ENCODE measurements around the gene USF2. TPM values are rescaled to one million over a fixed set of nuclear protein-coding genes. Genes with fewer than 3 reads are reported as not detected.

USF2 gene
- total RNA-seq, 4 donors from 2014 or later, result 42.4 to 121 (median 99.2) TPM

DNA sequence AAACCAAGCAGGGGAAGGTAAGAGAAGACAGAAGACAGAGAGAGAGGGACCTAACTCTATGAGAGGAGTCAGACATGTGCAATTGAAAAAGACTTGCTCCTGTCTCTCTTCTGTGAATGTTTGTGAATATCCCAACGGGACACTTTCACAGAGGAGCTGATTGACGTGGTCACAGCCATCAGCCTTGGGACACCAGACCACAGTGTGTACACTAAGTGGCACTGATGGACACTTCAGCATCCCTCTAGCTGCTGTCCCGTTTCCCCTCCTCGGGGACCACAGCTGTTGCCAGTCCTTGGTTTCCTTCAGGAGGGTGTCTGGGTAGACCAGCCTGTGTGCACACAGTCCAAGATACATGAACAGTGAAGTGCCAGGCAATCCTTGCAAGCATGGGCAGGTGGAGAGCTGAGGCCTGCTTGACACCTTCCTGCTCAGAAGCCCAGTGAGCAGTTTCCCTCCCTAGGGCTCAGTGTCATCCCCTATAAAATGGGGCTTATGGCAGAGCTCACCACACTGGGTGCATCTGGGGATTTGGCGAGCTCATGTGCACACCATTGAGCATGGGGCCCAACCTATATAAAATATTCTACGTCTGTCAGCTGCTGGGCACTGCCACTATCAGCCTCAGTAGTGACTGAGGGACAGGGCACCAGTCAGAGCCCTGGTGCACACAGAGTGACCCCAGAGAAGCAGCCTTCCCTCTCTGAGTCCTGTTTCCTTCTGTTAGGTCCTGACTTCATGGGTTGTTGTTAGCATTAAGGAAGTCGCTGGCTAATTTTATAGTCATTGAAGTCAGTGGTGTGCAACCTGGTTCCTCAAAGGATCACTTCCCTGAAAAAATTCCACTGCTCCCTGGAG, 4.3 kb upstream of the USF2 start:
- TF ChIP-seq, protein P1, sequence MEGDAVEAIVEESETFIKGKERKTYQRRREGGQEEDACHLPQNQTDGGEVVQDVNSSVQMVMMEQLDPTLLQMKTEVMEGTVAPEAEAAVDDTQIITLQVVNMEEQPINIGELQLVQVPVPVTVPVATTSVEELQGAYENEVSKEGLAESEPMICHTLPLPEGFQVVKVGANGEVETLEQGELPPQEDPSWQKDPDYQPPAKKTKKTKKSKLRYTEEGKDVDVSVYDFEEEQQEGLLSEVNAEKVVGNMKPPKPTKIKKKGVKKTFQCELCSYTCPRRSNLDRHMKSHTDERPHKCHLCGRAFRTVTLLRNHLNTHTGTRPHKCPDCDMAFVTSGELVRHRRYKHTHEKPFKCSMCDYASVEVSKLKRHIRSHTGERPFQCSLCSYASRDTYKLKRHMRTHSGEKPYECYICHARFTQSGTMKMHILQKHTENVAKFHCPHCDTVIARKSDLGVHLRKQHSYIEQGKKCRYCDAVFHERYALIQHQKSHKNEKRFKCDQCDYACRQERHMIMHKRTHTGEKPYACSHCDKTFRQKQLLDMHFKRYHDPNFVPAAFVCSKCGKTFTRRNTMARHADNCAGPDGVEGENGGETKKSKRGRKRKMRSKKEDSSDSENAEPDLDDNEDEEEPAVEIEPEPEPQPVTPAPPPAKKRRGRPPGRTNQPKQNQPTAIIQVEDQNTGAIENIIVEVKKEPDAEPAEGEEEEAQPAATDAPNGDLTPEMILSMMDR (IDR thresholded peaks at IDR 0.05; ENCODE audit: low read depth), result no peak

DNA sequence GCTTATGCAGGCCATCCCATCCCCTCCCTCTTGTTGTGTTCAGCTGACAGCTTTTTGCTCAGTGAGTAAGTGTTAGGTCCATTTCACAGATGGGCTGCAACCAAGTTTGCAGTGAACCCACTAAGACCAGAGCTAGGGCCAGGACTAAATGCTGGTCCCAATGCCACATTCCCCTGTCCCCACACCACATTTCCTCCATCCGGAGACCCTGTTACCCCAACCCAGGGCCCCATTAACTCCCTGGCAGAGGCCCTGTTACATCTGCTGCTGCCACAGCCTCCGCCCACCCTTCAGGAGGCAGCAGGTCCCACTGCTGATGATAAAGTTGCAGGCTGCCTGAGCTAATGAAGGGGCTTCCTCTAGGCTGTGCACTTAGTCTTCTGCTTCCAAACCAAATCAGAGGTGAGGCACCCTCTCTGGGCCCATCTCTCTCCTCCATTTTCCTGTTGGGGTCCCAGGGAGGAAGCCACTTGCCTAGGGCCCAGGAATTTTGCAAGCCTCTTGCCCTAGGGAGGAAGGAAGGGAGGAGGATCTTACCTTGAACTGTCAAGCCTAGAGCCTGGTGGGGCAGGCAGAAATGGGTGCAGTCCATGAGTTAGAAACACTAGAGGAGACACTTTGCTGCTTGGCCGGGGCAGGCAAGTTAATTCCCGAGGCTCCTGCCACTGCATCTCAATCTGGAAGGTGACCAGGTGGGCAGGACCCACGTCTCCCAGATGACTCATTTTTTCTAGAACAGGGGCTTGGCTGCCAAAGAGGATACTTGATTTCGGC, 3.4 kb upstream of the USF2 start:
- TF ChIP-seq, protein P1 (IDR thresholded peaks at IDR 0.05; ENCODE audit: low read depth), result no peak

DNA sequence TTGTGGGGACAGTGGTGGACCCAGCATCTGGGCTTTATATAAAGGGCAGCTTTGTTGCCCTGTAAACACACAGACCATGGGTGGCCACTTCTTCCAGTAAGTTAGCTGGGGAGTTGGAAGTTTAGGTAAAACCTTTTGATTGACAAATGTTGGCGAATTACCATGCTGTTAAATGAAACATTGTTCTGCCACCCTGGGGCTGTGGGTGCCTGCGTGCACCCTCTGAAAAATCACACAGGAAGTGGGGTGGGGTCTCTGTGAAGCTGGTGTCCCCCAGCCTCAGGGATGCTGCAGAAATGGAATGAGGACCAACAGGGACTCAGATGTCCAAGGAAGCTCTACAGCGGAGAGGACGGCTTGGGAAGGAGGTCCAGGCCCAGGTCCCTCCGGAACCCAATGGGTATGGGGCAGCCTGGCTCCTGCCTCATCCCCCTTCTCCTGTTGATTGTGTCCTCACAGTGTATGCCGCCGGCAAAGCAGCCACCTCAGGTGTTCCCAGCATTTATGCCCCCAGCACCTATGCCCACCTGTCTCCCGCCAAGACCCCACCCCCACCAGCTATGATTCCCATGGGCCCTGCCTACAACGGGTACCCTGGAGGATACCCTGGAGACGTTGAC, 2.8 kb upstream of the USF2 start:
- TF ChIP-seq, protein P1 (IDR thresholded peaks at IDR 0.05; ENCODE audit: low read depth), result no peak

DNA sequence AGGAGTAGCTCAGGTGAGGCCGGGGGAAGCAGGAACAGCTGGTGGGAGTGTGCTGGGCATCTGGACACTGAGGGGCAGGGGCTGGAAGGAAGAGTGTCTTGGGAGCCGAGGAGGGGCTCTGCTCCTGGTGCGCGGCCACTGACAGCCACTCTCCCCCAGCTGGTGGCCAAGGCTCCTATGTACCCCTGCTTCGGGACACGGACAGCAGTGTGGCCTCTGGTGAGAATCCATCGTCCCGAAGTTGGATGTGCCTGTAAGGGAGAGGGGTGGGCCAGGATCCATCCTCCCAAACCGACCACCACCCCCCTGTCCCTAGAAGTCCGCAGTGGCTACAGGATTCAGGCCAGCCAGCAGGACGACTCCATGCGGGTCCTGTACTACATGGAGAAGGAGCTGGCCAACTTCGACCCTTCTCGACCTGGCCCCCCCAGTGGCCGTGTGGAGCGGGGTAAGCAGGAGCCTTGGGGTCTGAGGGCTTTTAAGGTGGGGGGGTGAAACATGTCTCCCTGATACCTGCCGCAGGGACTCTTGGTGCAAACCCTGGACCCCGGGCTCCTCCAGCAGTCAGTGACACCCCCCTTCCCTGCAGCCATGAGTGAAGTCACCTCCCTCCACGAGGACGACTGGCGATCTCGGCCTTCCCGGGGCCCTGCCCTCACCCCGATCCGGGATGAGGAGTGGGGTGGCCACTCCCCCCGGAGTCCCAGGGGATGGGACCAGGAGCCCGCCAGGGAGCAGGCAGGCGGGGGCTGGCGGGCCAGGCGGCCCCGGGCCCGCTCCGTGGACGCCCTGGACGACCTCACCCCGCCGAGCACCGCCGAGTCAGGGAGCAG, 2.0 kb upstream of the USF2 start:
- TF ChIP-seq, protein P1 (IDR thresholded peaks at IDR 0.05; ENCODE audit: low read depth), result no peak

DNA sequence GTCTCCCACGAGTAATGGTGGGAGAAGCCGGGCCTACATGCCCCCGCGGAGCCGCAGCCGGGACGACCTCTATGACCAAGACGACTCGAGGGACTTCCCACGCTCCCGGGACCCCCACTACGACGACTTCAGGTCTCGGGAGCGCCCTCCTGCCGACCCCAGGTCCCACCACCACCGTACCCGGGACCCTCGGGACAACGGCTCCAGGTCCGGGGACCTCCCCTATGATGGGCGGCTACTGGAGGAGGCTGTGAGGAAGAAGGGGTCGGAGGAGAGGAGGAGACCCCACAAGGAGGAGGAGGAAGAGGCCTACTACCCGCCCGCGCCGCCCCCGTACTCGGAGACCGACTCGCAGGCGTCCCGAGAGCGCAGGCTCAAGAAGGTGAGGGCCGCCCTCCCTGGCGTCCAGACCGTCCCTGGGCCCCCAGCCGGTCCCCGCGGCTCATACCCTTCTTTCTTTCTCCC, 1.4 kb upstream of the USF2 start:
- TF ChIP-seq, protein P1 (IDR thresholded peaks at IDR 0.05; ENCODE audit: low read depth), result no peak

DNA sequence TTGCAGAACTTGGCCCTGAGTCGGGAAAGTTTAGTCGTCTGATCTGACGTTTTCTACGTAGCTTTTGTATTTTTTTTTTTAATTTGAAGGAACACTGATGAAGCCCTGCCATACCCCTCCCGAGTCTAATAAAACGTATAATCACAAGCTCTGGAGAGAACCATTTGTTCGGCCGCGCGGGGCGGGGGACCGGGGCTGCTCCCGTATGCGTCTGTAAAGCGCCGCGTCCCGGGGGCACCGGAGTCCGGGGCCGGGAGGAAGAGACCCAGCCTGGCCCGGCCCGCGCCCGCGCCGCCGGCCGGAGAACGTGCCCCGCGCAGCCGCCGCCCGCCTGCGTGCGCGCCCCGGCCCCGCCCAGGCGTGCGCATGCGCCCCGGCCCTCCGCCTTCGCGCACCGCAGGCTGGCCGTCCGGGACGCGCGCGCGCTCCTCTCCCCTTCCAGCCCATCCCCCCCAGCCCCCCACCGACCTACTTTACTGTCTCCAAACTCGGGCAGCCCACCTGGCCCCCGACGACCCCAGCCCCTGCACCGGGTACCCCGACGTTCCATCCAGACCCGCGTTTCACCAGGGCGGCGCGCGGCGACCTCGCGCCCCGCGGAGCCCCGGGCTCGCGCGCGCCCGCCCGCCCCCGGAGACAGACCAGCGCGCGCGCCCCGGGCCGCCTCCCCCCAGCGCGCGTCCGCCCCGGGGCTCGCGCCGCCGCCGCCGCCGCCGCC, 785 bp upstream of the USF2 start:
- TF ChIP-seq, protein P1 (IDR thresholded peaks at IDR 0.05; ENCODE audit: low read depth), result no peak
